ENCODE data around the gene FUOM.

Gene FUOM, protein sequence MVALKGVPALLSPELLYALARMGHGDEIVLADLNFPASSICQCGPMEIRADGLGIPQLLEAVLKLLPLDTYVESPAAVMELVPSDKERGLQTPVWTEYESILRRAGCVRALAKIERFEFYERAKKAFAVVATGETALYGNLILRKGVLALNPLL

DNA sequence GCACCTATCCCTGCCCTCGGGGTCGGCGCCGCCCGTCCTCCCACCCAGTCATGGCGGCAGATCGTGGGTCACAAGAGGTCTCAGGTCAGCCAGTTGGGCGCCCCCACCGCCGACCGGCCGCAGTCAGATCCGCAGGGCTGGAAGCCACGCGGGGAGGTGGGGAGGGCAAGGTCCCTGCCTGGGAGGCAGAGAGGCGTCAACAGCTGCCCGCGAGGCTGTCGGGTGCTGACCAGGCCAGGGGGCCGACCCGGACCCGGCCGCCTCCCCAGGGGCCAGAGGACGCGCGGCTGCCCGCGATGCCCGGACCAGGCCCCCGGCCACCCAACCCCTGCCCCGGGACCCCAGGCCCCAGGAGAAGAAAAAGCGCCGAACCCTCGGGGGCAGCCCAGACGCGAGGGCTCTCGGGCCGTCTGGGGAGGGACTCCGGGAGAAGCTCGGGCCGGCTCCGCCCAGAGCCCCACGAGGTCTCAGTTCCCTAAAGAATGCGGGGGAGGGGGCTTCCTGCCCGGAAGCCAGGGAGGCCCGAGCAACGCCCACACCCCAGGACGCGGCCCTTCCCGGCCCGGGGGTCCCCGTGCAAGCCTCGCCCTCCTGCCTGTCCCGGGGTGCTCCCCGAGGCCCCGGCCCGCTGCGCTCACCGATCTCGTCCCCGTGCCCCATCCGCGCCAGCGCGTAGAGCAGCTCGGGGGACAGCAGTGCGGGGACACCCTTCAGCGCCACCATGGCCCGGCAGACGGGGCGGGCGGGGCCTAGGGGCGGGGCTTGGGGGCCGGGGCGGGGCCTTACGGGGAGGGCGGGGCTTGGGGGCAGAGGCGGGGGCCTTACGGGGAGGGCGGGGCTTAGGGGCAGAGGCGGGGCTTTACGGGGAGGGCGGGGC, at the start of gene FUOM:
FUOM (minus strand) TSS at position 735 of the 877 bp plus-strand sequence; CDS start at position 723, 12 bp downstream.
- in situ Hi-C loops (cut with HindIII; ENCODE audit: low sequenced_read_pairs), result no loop called here

DNA sequence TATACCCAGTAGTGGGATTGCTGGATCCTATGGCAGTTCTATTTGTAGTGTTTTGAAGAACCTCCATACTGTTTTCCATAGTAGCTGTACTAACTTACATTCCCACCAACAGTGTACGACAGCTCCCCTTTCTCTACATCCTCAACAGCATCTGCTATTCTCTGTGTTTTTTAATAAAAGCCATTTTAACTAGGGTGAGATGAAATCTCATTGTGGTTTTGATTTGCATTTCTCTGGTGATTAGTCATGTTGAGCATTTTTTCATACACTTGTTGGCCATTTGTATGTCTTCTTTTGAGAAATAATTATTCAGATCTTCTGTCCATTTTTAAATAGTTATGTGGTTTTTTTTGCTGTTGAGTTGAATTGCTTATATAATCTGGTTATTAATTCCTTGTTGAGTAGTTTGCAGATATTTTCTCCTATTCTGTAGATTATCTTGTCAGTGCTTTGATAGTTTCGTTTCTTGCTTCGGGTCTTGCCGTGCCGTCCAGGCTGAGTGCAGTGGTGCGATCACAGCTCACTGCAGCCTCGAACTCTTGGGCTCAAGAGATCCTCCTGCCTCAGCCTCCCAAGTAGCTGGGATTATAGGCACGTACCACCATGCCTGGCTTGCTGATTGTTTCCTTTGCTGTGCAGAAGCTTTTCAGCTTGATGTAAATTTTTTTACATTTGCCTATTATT, 48.2 kb upstream of the FUOM start:
- in situ Hi-C loops (cut with HindIII; ENCODE audit: low sequenced_read_pairs), result no loop called here

DNA sequence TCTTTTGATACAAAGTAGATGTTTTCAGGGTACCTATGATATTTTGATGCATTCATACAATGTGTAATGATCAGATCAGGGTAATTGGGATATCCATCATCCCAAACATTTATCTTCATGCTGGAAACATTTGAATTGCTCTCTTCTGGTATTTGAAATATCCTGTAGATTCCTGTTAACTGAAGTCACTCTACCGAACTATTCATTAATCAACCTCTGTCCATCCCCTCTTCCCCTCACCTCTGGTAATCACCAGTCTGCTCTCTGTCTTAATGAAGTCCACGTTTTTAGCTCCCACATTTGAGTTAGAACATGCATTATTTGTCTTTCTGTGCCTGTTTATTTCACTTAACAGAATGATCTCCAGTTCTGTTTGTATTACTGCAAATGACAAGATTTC, 47.5 kb upstream of the FUOM start:
- in situ Hi-C loops (cut with HindIII; ENCODE audit: low sequenced_read_pairs), result no loop called here

DNA sequence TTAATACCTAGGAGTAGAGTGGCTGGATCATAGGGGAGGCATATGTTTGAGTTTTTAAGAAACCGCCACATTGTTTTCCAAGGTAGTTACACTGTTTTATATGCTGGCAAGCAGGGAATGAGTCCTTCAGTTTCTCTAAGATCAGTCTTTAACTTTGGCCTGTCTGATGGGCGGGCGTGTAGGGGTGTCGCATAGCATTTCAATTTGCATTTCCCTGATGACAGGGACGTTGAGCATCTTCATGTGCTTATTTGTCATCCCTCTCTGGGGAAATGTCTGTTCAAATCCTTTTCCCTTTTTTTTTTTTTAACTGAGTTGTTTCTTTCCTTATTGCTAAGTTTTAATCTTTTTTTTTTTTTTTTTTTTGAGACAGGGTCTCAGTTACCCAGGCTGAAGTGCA, 46.0 kb upstream of the FUOM start:
- in situ Hi-C loops (cut with HindIII; ENCODE audit: low sequenced_read_pairs), result no loop called here

DNA sequence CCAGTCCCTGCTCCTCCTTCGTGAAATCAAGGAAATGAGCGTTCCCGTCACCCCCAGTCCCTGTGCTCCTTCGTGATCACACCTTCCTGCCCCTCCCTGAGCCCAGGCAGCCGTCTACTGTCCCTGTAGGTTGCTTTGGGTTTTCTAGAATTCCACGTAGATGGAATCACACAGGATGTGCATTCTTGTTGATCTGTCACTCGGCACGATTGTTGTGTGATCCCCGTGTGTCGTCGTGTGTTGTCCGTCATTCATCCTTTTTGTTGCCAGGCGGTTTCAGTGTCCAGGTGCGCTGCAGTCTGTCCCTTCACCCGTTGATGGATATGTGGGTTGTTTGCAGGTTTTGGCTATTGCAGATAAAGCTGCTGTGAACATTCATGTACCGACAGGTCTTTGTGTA, 45.5 kb upstream of the FUOM start:
- in situ Hi-C loops (cut with HindIII; ENCODE audit: low sequenced_read_pairs), result no loop called here

DNA sequence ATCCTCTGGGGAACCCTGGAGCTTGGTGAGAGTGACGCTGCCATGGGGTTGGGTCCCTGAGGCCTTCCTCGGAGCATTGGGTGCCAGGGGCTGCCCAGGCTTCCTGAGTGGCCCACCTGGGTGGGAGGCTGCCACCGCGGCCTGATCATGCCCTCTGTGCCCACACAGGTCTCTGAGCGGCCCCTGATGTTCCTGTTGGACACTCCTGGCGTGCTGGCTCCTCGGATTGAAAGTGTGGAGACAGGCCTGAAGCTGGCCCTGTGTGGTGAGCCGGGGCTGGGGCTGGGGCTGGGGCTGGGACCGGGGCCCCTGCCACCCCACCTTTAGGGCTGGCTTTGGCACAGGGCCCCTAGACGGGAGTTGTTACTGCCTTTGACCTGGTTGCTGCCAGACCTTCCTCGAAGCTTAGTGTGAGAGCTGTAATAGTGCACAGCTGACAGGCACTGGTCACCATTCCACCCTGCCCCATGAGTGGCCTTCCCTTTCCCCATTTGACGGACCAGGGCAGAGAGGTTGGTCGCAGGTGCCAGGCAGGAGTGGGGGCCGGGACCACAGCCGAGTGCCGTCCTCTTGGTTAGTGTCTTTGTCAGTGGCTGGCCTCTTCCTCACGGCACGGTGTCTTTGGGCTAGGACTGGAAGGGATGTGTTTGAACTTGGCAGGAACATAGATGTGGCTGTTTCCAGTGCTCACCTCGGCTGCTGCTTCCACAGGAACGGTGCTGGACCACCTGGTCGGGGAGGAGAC, 44.3 kb upstream of the FUOM start:
- in situ Hi-C loops (cut with HindIII; ENCODE audit: low sequenced_read_pairs), result no loop called here

DNA sequence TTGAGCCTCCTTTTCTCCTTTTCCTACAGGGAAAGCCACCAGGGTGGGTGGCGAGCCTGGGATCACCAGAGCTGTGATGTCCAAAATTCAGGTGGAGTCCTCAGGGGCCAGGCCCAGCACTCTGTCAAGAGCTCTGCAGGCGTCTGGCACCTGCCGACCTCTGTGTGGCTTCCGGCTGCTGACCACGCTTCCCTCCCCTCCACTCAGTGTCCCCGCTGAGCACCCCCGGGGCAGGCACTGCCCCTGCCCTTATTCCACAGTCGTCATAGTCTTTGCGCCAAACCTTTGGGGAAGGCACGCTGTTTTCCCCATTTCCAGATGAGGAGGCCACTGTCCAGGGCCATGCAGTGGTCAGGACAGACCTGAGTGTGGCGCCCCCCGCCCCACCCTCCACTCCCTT, 43.7 kb upstream of the FUOM start:
- in situ Hi-C loops (cut with HindIII; ENCODE audit: low sequenced_read_pairs), result no loop called here

DNA sequence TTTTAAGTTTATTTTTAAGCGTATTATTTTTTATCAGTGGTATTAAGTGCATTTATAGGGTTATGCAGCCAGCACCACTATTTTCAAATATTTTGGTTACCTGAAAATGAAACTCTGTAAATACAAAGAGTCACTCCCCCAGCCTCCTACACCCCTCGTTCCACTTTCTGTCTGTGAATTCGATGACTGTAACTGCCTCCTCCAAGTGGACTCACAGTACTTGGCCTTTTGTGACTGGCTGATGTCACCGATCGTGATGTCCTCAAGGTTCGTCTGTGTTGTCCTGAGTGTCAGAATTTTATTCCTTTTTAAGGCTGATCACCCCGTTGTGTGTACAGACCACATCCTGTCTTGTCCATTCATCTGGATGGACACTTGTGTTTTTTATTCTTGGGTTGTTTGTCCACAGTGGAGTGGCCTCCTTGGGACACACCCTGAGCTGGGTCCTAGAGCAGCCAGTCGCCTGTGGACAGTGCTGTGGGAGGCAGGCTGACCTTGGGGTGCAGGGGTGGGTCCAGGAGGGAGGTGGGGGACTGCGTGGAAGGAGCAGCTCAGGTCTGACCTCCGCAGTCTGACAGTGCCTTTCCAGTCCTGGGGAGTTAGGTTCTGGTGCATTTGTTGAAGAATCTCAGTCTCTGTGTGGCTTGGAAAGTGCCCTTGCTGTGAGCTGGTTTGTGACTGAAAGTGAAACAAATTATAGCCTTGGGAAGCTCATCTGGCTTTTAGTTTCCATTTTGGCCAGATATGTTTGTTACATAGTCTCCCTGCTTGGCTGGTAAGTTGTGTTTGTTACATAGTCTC, 43.0 kb upstream of the FUOM start:
- in situ Hi-C loops (cut with HindIII; ENCODE audit: low sequenced_read_pairs), result no loop called here

DNA sequence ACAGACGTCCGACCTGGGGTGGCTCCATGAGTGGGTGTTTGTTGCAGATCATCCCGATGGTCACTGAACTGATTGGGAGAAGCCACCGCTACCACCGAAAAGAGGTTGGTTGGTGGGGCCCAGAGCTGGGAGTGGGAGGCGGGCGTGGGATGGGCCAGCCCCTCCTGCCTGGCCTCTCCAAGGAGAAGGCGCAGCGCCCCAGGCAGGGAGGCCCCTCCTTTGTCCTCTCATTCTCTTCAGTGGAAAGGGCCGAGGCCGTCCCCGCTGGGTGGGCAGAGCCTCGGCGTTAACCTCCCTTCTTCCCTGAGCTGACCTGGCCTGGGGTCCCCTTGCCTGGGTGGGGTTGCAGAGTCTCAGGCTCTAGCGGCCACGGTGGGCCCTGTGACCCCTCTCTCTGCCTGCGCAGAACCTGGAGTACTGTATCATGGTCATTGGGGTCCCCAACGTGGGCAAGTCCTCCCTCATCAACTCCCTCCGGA, 41.3 kb upstream of the FUOM start:
- in situ Hi-C loops (cut with HindIII; ENCODE audit: low sequenced_read_pairs), result no loop called here

DNA sequence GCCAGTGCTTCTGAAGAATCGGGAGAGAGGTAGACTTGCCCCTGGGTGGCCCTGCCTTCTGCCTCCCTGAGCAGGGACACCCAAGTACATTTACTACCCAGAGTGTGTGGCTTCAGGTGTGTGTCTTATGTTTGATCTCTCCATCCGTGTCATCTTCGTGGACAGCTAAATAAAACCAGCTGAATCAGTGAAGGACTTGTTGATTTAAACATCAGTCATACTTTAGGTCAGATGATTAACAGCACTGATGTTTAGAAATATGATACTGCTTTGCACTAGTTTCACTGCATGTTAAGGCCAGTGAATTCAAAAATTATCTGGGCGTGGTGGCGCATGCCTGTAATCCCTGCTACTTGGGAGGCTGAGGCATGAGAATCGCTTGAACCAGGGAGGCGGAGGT, 40.1 kb upstream of the FUOM start:
- in situ Hi-C loops (cut with HindIII; ENCODE audit: low sequenced_read_pairs), result no loop called here

DNA sequence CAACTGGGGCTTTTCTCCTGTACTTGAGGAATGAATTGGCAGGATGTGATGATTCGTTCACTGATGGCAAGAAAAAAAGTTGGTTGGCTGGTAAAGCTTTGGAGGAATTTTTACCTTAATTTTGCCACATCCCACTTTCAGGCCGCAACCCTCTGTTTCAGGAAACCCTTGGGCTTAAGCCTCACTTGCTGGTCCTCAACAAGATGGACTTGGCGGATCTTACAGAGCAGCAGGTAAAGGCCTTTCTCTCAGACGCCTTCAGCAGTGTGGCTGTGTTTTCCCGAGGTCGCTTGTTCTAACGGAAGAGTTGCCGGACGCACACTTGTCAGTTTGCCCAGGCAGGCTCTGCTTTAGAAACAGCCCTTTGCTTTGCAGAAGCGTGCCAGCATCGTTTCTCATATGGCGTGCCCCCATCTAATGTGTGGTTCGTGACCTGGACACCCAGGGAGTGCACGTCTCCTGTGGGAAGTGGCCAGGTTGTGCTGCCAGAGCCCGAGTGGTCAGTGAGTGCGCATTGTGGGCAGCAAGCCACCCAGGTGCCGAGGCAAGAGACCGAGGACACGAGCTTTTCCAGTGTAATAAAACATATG, 38.3 kb upstream of the FUOM start:
- in situ Hi-C loops (cut with HindIII; ENCODE audit: low sequenced_read_pairs), result no loop called here

DNA sequence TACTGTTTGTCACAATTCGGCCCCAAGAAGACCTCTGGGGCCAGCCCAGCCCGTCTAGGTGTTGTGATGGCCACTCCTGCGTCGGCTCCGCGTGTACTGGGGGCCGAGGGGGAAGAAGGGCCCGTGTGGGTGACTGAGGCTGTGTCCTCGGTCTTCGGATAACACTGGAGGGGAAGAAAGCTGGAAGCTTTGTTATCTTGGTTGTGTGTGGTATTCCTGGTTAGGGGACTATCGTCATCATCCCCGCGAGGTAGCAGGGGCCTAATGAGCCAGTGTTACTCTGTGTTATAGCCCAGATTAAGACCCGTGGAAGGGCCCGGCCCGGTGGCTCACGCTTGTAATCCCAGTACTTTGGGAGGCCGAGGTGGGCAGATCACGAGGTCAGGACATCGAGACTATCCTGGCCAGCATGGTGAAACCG, 37.0 kb upstream of the FUOM start:
- in situ Hi-C loops (cut with HindIII; ENCODE audit: low sequenced_read_pairs), result no loop called here

DNA sequence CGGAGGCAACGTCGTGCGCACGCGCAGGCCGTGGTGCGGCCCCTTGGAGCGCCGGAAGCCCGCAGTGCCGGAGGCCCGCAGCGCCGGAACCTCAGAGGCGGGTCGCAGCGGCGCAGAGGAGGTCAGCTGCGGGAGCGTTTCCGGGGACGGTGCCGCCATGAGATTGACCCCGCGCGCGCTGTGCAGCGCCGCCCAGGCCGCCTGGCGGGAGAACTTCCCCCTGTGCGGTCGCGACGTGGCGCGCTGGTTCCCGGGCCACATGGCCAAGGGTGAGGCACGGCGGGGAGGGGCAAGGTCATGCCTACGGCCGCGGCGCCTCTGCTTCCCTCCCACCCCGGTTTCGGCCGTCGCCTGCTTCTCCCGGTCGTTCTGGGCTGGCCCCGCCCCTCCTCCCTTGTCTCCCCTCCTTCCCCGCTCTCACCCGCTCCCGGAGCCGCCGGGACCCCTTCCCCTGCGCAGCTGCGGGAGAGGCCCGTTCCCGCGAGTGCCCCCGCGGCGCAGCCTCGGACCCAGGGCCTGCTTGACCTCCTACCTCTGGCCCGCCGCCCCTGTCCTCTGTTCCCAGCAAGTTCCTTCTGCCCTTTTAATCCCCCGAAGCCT, 36.3 kb upstream of the FUOM start, which contains the start of gene MTG1:
MTG1 (plus strand) TSS at position 94 of the 600 bp plus-strand sequence; CDS start at position 158, 64 bp downstream.
- in situ Hi-C loops (cut with HindIII; ENCODE audit: low sequenced_read_pairs), result no loop called here

DNA sequence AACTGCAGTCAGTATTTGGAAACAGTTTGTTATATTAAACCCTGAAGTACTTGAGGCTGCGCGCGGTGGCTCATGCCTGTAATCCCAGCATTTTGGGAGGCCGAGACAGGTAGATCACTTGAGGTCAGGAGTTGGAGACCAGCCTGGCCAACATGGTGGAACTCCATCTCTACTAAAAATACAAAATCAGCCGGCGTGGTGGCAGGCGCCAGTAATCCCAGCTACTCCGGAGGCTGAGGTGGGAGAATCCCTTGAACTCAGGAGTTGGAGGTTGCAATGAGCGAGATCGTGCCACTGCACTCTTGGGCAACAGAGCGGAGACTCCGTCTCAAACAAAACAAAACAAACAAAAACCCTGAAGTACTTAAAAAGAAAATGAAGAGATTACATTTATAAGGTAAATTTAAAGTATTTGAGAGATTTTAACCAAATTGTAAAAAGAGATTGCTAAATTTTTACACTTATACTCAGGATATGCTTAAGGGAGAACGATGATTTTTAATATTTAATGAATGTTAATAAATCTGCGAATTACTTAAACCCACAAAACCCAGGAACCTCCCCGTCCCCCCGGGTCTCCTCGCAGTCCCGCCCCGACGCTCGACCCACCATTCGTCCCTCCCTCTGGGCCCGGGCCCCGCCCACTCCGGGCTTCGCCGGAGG, 35.7 kb upstream of the FUOM start:
- in situ Hi-C loops (cut with HindIII; ENCODE audit: low sequenced_read_pairs), result no loop called here

DNA sequence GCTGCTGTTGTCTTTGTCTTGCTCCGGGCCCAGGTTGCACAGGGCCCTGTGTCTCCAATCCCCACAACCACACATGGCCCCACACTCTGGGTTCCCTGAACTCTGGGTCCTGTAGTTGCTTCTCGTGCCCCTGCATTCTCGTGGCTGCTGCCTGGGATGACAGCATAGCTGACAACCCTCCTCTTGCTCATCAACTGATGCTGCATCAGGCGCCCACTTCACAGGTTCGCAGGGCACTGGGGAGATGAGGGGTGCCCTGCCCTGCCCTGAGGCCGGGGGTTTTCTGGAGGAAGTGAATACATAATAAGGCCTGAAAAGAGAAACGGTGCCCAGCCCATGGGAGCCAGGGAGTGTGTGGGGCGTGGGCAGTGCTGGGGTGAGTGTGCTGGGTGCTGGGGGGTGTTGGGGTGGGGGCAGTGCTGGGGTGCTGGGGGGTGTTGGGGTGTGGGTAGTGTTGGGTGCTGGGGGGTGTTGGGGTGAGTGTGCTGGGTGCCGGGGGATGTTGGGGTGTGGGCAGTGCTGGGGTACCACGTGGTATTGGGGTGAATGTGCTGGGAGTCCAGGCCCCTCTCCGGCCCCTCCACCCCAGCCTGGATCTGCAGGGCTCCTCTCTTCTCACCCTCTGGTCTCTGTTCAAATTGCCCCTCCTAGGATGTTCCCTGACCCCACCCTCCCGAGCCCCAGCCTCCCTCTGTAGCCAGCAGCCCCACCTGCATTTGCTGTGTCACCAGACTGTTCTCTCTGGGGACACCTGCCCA, 34.1 kb upstream of the FUOM start:
- in situ Hi-C loops (cut with HindIII; ENCODE audit: low sequenced_read_pairs), result no loop called here

DNA sequence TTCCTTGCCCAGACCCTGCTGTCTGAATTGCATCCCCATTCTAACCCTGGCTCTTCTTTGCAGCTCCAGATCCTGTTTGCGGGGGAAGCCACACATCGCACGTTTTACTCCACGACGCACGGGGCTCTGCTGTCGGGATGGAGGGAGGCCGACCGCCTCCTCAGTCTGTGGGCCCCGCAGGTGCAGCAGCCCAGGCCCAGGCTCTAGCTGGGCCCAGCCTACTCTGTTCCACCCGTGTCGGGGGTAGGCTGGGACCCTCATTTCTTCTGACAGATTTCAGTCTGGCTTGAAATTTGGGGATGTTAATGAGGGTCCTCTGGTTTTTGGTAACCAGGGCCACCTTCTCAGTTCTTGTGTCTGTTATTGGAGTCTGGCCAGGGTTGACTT, 33.4 kb upstream of the FUOM start:
- in situ Hi-C loops (cut with HindIII; ENCODE audit: low sequenced_read_pairs), result no loop called here

DNA sequence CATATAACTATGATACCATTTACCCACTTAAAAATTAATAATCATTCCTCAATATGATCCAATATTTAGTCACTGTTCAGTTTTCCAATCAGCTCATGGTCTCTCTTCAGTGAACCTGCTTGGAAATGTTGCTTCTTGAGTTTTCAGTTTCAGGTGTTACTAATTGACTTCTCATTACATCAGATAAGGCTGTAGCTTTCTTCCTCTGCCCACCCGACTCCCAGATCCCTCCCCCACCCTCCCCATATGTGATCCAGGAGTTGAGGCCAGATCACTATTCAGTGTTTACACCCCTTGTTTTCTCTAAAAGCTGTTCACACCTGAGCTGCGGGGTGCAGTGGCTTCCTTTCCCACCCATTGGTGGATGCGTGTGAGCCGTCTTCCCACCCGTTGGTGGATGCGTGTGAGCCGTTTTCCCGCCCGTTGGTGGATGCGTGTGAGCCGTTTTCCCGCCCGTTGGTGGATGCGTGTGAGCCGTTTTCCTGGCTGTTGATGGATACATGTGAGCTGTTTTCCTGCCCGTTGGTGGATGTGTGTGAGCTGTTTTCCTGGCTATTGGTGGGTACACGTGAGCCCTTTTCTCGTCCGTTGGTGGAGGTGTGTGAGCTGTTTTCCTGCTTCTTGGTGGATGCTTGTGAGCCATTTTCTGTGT, 32.9 kb upstream of the FUOM start:
- in situ Hi-C loops (cut with HindIII; ENCODE audit: low sequenced_read_pairs), result no loop called here

All from endothelial cell of hepatic sinusoid (primary cell).